LoVo (cell line): ENCODE data around the gene ITGB6.

Experiments
- DNase-seq: peaks from one replicate; pipeline ENCODE4 v3.0.0-alpha.2; 2016; ENCODE audit warnings: low spot score

The ITGB6 gene, protein sequence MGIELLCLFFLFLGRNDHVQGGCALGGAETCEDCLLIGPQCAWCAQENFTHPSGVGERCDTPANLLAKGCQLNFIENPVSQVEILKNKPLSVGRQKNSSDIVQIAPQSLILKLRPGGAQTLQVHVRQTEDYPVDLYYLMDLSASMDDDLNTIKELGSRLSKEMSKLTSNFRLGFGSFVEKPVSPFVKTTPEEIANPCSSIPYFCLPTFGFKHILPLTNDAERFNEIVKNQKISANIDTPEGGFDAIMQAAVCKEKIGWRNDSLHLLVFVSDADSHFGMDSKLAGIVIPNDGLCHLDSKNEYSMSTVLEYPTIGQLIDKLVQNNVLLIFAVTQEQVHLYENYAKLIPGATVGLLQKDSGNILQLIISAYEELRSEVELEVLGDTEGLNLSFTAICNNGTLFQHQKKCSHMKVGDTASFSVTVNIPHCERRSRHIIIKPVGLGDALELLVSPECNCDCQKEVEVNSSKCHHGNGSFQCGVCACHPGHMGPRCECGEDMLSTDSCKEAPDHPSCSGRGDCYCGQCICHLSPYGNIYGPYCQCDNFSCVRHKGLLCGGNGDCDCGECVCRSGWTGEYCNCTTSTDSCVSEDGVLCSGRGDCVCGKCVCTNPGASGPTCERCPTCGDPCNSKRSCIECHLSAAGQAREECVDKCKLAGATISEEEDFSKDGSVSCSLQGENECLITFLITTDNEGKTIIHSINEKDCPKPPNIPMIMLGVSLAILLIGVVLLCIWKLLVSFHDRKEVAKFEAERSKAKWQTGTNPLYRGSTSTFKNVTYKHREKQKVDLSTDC

DNA sequence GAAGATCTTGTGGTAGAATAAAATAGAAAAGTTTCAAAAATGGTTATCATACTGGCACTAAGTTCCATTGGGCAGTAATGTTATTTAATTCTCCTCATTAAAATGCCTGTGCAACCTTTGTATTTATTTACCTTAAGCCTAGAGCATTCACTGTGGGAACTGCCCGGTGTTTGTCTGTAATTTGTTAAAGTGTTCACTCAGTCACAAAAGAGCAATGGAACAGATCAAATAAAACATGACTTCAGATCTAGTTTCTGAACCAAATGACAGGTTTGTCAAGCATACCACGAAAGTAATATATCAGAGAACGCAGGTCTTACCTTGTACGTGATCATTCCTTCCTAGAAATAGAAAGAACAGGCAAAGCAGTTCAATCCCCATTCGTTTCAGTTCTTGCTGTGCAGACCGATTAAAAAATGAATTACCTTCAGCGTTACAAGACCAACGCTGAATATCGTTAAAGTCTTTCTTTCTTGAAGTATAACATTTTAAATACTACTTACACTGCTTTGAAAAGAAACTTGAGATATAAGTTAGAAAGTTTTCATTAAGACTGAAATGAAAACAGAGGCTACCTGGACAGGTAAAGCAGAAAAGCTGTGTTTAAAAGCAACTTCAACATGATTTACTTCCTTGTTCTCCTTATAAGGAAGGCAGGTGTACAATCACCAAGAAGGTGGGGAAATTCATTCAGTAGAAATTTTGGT, at the start of gene ITGB6:
TSS of gene ITGB6 (minus strand) at position 590 of the 707 bp plus-strand sequence. CDS start at position 381, 209 bp downstream.
- DNase-seq, result no peak

DNA sequence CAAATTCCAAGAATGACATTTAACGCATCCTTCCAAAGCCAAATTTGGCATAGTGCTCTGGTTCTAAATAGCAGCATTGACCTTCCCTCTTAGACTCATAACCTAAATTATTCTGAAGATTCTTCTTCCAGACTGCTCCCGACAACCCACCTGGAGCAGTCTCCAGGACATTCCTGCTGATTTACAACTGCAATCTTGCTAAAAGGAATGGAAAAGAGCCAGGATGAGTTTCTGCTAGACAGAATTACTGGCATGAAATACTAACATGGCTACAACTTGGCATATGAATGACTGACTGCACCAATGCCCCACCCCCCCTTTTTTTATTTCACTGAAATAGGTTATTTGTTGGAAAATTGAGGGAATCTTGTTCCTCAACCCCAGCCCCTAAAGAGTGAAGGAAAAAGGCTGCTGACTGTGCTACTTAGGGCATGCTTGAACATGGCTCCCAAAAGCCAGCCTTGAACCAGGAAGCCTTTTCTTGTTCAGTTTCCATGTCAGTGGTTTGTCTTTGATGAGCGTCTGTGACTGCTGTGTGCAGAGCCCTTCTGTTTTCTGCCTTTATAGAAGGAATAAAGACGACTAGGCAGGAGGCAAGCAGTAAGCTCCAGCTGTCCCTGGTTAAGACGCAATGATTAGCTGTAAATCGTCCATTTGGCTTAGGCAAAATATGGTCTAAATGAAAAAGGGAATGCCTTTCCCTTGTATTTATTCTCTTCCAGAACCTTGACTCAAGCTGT, 47.4 kb upstream of the ITGB6 start:
- no peak for DNase-seq

DNA sequence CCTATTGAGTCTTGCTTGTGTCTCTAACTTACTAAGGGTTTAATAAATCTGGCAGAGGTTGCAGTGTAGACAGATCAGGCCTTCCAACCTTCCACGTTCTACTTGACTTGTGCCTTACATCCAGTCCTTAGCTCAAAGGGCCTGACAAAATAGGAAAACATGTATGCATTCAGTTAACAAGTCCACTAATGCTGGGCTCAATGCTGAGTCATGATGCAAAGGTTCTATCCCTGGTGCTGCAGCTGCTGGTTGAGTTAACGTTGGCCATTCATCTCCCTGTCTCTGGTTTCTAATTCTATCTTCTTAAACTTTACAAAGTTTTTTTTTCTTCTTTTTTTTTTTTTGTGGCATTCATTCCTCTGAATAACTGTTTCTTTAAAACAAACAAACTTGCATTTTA, 46.3 kb upstream of the ITGB6 start:
- no peak for DNase-seq

DNA sequence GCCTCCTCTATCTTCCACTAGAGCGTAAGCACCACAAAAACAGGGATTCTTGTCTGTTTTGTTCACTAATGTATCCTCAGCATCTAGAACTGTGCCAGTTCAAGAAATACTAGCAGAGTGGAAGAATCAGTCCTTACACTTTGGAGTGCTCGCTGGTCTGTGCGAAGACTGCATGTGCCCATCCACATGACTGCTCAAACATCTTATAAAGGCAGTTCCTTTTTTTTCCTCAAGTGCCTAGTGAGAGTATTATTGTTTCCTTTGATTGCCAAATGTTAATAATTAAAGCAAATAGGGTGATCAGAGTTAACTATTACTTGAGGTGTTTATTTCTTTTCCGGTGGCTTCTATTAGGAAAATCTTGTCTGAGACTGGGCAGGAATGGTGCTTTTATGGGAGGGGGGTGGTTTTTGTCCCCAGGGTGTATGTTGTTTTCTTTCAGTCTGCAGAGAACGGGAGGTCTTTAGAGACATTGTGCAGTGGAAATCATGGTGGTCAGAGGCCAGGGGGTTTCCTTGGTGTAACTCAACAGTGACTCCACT, 45.6 kb upstream of the ITGB6 start:
- no peak for DNase-seq

GRCh38 chr2:160242893-160243564, 43.0 kb upstream of the ITGB6 start:
- DNase-seq, result no peak

DNA sequence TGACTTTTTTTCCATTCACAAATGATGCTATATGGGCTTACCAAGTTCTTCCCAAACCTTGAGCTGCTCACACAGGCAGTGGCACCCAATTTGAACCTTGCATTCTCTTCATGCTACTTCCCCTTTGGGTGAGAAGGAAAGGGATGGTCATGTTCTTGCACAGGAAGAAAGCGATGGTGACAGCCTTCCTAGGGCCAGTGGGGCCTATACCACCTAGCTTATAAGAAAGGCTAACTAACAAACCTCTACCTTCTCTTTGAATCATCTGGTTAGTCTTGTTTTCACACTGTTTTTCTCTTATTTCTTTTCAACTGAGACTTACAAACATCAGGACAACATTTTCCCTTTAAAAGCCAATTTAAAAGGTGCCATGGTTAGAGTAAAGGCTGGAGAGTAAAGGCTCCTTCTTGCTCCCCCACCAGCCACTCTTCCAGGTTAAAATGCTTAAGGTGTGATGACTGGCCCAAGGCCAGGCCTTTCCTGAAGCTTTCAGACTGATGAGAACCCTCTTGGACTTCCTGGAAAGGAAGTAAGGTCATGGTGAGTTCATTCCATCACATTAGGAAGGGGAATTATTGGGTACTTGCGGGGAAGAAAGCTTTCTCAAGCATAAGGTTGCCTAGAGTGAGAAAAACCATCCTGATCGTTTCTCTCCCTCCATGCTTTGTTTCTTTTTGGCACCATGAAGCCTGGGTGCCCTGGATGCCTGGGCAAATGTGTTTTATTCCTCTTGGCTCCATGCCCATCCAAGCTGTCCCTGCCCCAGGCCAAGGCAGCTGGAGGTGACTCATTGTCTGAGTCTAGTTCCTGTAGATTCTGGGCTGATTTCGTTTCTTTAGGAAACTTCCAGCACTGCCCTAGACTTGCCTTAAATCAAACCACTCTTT, 41.4 kb upstream of the ITGB6 start:
- peak; percentile 92 for DNase-seq

DNA sequence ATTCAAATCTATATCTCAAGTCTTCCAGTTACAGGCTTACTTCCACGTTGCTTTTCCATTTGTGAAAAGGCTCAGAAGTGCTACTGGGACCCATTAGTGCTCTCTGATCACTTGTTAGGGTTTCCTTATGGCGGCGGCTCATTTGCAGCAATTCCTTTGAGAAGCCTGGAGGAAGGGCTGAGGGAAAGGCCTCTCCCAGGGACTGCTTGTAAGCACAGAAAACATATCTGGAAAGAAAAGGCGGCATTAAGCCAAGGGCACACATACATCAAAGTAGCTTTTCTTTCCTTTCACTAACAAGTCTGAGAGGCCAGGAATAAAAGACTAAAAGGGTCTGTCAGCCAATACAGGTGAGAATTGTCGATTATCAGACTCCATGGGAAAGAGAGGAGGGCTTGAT, 39.4 kb upstream of the ITGB6 start:
- DNase-seq, result no peak

GRCh38 chr2:160238392-160238791, 38.3 kb upstream of the ITGB6 start:
- DNase-seq, result no peak

GRCh38 chr2:160232905-160233475, 32.9 kb upstream of the ITGB6 start:
- no peak for DNase-seq

- no peak for DNase-seq
Measured at GRCh38 chr2:160229591-160229990, 29.5 kb upstream of the ITGB6 start.

GRCh38 chr2:160228141-160228917, 28.3 kb upstream of the ITGB6 start:
- DNase-seq, result peak; percentile 60

DNA sequence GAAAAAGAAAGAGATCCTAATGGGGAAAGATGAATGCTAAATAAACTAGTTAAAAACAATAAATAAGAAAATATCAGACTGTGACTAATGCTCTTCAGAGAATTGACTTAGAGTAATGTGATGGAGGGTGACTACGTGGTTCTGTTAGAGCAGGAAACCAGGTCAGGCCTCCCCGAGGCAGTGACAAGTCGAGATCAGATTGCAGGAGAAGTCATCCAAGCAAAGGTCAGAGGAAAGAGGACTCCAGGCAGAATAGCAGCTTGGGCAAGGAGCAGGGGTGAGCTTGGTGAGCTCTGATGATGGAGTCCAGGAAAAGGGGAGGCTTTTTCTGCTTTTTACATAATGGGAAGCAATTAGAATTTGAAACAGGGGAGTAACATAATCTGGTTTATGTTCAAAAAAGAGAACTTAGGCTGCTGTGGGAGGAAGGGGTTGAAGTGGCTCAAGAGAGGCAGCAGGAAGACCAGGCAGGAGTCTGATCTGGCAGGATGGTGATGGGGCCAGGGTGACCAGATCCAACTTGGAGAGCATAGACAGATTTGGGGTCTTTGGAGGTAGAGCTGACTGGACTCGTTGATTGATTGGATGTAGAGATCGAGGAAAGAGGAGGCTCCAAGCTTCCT, 27.3 kb upstream of the ITGB6 start:
- DNase-seq, result no peak

DNA sequence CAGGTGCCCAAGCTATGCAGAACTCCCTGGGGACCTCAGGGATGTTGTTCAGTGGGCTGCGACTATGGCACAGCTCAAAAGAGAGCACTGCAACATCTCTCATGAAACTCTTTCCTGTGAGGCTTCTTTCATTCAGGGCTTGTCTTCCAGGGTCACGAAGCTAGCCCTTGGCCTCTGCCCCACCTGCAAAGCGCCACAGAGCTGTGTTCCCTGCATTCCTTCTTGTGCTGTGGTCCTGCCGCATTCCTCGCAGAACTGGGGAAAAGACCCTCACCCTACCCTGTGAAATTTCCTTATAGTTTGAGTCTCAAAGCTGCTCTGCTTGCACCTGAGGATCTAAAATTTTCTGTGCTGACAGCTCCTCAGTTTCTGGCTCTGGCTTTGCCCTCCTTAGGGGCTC, 26.3 kb upstream of the ITGB6 start:
- no peak for DNase-seq

DNA sequence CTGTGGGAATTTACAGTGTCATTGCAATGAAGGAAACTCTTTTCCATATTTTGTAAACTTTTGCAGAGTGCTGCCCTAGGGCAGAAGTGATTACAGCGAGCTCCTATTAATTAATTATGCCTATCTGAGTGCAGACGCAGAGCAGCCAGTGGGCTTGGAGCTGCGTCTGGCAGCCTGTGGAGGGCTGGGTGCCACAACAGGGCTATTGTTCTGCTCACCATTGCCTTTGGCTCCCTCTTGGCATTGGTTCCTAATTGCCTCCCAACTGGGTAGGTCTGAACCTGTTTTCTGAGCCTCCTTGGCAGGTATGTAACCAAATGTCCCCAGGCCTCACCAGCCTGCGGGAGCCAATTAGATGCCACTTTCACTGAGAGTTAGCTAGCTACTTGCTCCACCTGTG, 25.6 kb upstream of the ITGB6 start:
- no peak for DNase-seq

DNA sequence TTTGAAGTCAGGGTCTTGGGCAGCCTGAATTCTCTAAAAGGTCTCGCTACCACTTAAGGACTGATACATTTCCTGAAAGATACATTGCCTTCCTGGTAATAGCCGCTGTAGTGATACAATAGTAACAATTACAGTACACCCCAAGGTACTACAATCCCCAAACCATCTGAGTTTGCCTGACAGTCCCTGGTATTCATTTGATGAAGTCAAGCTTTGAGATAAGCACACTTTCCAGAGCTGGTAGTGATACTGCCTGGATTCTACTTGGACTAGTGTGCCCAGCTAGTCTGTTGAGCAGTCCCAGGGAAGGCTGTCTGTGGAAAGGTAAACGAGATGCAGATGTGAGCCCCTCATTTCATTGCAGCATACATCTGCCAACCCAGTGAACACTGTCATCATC, 24.4 kb upstream of the ITGB6 start:
- DNase-seq, result no peak

- DNase-seq, result peak; percentile 88
Measured at GRCh38 chr2:160224060-160224459, 24.0 kb upstream of the ITGB6 start.

GRCh38 chr2:160223560-160223959, 23.5 kb upstream of the ITGB6 start:
- no peak for DNase-seq

DNA sequence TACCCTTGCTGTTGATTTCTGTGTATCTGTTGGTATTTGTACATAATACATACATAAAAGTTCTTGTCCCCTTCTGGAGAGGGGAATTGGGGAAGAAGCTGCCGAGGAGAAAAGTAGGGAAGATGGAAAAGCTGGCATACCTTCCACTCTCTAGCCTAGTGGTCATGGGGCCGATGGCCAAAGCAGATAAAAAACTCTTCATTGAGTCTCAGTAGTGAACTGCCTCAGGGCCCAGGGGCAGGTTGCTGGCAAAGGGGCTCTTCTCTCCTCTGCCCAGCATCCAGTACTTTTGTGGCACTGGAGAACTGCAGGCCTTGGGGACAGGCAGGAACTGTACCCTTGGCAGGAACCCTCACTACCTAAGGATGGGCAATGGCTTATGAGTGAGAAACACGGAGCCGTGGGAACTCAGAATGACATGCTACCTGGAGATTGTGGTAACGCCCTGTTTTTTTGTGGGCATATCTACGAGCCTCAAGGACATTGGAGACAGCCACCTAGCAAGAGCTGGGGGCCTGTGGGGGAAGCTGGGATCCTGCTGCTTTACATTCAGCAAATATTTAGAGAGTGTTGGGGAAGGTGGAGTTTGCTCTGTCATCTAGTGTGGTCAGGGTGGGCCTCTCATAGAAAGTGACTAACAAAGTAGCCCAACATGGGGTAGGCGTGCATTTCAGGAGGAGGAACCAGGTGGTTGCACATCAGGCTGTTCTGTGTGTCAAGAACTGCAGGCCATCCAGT, 22.6 kb upstream of the ITGB6 start:
- peak; percentile 70 for DNase-seq
